Peyer's patch (tissue), 4 donors: Measurements from ENCODE around the gene YOD1.

Experiments used
- CTCF ChIP-seq, 6 experiments: fragments of 450-650 bp in 4 of 6; fragments of 200-600 bp in 2 of 6; sonication (generic) in 1 of 6; IDR thresholded peaks; one replicate each; pipeline ENCODE4 v1.5.1; 2017 to 2019; ENCODE audit warnings: antibody characterized with exemption in 6 of 6, mild to moderate bottlenecking in 3 of 6, moderate library complexity in 1 of 6
- POLR2A ChIP-seq, 2 donors: fragments of 450-650 bp; IDR thresholded peaks; one replicate each; pipeline ENCODE4 v1.5.1; 2017; ENCODE audit warnings: antibody characterized with exemption in 2 of 2, mild to moderate bottlenecking in 2 of 2, moderate library complexity in 2 of 2

GRCh38 chr1:207015791-207016190 is 35.2 kb downstream of the YOD1 start:
- TF ChIP-seq CTCF (IDR thresholded peaks at IDR 0.05), result no peak
- no peak for TF ChIP-seq POLR2A (IDR thresholded peaks at IDR 0.05)
